Measurements from ENCODE around the gene RNFT2. TPM values are rescaled to one million over a fixed set of nuclear protein-coding genes. Genes with fewer than 3 reads are reported as not detected.

The RNFT2 gene
- polyA plus RNA-seq, 1 donor from 2014 or later: 20.6 TPM

DNA sequence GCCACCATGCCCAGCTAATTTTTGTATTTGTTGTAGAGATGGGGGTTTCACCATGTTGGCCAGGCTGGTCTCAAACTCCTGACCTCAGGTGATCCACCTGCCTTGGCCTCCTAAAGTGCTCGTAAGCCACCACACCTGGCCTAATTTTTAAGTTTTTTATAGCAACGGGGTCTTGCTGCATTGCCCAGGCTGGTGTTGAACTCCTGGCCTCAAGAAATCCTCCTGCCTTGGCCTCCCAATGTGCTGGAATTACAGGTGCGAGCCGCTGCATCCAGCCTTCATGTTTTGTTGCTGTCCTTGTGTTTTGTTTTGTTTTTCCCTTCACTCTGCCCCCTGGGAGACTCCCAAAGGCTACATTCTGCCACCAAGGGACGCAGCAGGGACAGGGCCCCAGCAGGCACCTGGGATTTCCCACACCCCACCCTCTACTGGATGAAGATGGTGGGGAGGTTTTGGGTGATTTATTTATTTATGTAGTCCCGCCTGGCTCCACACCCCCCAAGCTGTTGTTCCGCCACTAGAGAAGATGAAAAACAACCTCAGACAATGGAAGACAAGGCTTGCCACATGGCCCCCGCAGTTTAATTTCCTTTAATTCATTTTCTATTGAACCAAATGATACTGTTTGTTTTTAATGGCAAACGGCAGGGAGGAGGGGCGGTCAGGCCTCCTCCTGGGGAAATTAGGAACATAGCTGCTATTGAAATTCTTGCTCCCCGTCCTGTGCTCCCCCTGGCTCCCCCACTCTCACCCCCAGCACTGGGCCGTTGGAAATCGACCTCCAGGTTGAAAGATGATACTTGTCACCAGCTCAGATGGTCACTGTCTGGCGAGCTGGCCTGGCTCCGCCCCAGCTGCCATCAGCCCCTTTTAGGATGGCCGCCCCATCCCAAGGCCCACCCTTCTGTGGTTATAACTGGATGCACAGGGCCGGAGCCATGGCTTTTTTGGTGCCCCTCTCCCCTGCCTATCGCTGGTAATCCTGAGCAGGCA lies 70.3 kb downstream of the RNFT2 start:
- Histone ChIP-seq H3K36me3 (ENCODE audit: insufficient read depth, low read length) (peaks cover 2% of the 10 kb centered on the region), H3K9ac (ENCODE audit: low read length) (no peak overlapping the region), H3F3A (ENCODE audit: insufficient read depth, low read length, poor library complexity, severe bottlenecking) (no peaks in the 10 kb centered on the region), H3K9me2 (ENCODE audit: insufficient read depth, low read length) (no peaks in the 10 kb centered on the region), H3K79me2 (replicated peaks; ENCODE audit: insufficient read depth, low read length) (no peaks in the 10 kb centered on the region), H3K4me2 (ENCODE audit: low read length) (no peak overlapping the region), H3K4me3 (ENCODE audit: low read length) (no peak overlapping the region), H2AFZ (ENCODE audit: low read depth, low read length) (no peak overlapping the region), H3K9me3 (ENCODE audit: low read length) (no peaks in the 10 kb centered on the region), H3K27ac (ENCODE audit: low read length) (no peak overlapping the region), H3K27me3 (ENCODE audit: insufficient read depth, low read depth, low read length) (no peaks in the 10 kb centered on the region), H4K20me1 (ENCODE audit: insufficient read depth) (no peaks in the 10 kb centered on the region)
- TF ChIP-seq POLR2AphosphoS5 (IDR thresholded peaks at IDR 0.05) (no peak), EZH2 (IDR thresholded peaks at IDR 0.05; ENCODE audit: borderline replicate concordance, insufficient read depth, low read length, poor library complexity, severe bottlenecking) (no peak), TAF1 (IDR thresholded peaks at IDR 0.05; ENCODE audit: low read depth) (no peak), EP300 (conservative IDR thresholded peaks at IDR 0.05; ENCODE audit: poor library complexity, severe bottlenecking) (no peak), MXI1 (conservative IDR thresholded peaks at IDR 0.05; ENCODE audit: poor library complexity, severe bottlenecking) (no peak), SMC3 (conservative IDR thresholded peaks at IDR 0.05; ENCODE audit: poor library complexity) (no peak), RAD21 (conservative IDR thresholded peaks at IDR 0.05) (no peak)
- TF ChIP-seq, protein P1, sequence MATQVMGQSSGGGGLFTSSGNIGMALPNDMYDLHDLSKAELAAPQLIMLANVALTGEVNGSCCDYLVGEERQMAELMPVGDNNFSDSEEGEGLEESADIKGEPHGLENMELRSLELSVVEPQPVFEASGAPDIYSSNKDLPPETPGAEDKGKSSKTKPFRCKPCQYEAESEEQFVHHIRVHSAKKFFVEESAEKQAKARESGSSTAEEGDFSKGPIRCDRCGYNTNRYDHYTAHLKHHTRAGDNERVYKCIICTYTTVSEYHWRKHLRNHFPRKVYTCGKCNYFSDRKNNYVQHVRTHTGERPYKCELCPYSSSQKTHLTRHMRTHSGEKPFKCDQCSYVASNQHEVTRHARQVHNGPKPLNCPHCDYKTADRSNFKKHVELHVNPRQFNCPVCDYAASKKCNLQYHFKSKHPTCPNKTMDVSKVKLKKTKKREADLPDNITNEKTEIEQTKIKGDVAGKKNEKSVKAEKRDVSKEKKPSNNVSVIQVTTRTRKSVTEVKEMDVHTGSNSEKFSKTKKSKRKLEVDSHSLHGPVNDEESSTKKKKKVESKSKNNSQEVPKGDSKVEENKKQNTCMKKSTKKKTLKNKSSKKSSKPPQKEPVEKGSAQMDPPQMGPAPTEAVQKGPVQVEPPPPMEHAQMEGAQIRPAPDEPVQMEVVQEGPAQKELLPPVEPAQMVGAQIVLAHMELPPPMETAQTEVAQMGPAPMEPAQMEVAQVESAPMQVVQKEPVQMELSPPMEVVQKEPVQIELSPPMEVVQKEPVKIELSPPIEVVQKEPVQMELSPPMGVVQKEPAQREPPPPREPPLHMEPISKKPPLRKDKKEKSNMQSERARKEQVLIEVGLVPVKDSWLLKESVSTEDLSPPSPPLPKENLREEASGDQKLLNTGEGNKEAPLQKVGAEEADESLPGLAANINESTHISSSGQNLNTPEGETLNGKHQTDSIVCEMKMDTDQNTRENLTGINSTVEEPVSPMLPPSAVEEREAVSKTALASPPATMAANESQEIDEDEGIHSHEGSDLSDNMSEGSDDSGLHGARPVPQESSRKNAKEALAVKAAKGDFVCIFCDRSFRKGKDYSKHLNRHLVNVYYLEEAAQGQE (IDR thresholded peaks at IDR 0.05; ENCODE audit: borderline replicate concordance): no peak
- TF ChIP-seq, protein P2, sequence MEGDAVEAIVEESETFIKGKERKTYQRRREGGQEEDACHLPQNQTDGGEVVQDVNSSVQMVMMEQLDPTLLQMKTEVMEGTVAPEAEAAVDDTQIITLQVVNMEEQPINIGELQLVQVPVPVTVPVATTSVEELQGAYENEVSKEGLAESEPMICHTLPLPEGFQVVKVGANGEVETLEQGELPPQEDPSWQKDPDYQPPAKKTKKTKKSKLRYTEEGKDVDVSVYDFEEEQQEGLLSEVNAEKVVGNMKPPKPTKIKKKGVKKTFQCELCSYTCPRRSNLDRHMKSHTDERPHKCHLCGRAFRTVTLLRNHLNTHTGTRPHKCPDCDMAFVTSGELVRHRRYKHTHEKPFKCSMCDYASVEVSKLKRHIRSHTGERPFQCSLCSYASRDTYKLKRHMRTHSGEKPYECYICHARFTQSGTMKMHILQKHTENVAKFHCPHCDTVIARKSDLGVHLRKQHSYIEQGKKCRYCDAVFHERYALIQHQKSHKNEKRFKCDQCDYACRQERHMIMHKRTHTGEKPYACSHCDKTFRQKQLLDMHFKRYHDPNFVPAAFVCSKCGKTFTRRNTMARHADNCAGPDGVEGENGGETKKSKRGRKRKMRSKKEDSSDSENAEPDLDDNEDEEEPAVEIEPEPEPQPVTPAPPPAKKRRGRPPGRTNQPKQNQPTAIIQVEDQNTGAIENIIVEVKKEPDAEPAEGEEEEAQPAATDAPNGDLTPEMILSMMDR (IDR thresholded peaks at IDR 0.05; ENCODE audit: poor library complexity, severe bottlenecking): no peak

DNA sequence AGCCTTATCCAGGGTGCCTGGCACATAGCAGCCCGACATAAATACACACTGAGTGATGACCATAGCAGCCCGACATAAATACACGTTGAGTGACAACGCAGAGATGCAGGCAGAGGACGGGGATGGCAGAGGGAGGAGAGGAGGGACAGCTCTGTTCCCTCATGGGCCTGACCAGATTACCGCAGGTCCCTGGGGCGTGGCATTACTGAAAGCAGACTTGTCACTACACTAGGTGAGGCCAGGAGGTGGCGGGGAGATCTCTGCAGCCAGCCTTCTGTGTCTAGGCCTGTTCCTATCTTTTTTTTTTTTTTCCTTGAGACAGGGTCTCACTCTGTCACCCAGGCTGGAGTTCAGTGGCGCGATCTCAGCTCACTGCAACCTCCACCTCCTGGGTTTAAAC lies 74.1 kb downstream of the RNFT2 start:
- TF ChIP-seq, protein P2 (IDR thresholded peaks at IDR 0.05; ENCODE audit: poor library complexity, severe bottlenecking): no peak
- no peak for TF ChIP-seq EZH2 (IDR thresholded peaks at IDR 0.05; ENCODE audit: borderline replicate concordance, insufficient read depth, low read length, poor library complexity, severe bottlenecking)
- no peak for TF ChIP-seq POLR2AphosphoS5 (IDR thresholded peaks at IDR 0.05)
- TF ChIP-seq EP300 (conservative IDR thresholded peaks at IDR 0.05; ENCODE audit: poor library complexity, severe bottlenecking): no peak
- TF ChIP-seq TAF1 (IDR thresholded peaks at IDR 0.05; ENCODE audit: low read depth): no peak
- Histone ChIP-seq H2AFZ (ENCODE audit: low read depth, low read length) (no peak overlapping the region), H3K9me2 (ENCODE audit: insufficient read depth, low read length) (no peaks in the 10 kb centered on the region), H3K79me2 (replicated peaks; ENCODE audit: insufficient read depth, low read length) (no peaks in the 10 kb centered on the region), H3K9ac (ENCODE audit: low read length) (no peak overlapping the region), H3K36me3 (ENCODE audit: insufficient read depth, low read length) (peaks cover 5% of the 10 kb centered on the region), H3K4me2 (ENCODE audit: low read length) (no peak overlapping the region), H3K27ac (ENCODE audit: low read length) (no peak overlapping the region), H3K9me3 (ENCODE audit: low read length) (no peaks in the 10 kb centered on the region), H3K4me3 (ENCODE audit: low read length) (no peak overlapping the region), H3K27me3 (ENCODE audit: insufficient read depth, low read depth, low read length) (no peaks in the 10 kb centered on the region), H3F3A (ENCODE audit: insufficient read depth, low read length, poor library complexity, severe bottlenecking) (no peaks in the 10 kb centered on the region), H4K20me1 (ENCODE audit: insufficient read depth) (no peaks in the 10 kb centered on the region)

All from neural cell (in vitro differentiated cells).